Epithelial cell of esophagus (primary cell): ENCODE results near the gene PPFIA2.
A peak's percentile ranks its signal among the peaks of the same experiment; 100 is the strongest.

ENCODE experiments used
- DNase-seq: peaks from one replicate; pipeline ENCODE4 v3.0.0; 2010; ENCODE audit warnings: low read depth
- H3K4me3 ChIP-seq: 2 replicates; pipeline ENCODE4 v1.5.1; 2011; ENCODE audit warnings: mild to moderate bottlenecking, low read length, control low read depth
- CTCF ChIP-seq: IDR thresholded peaks from 2 replicates; pipeline ENCODE4 v1.5.1; 2011; ENCODE audit warnings: low read depth, mild to moderate bottlenecking, low read length, control low read depth, inconsistent platforms; ENCODE audit not compliant: insufficient read depth; ENCODE audit errors: missing control alignments

The PPFIA2 gene

GRCh38 chr12:81627336-81628189 lies 131.6 kb downstream of the PPFIA2 start:
- peak; percentile 57 for DNase-seq

GRCh38 chr12:81626406-81626805 lies 132.7 kb downstream of the PPFIA2 start:
- no peak for DNase-seq
- no peak for TF ChIP-seq CTCF
- no peak overlapping the region for H3K4me3 ChIP-seq

More at GRCh38 chr12:81627336-81628189, 131.6 kb downstream of the PPFIA2 start:
- no peak overlapping the region for H3K4me3 ChIP-seq
- TF ChIP-seq CTCF: peak; percentile 60

- DNase-seq: no peak
- no peak for TF ChIP-seq CTCF
- no peak overlapping the region for H3K4me3 ChIP-seq
These were observed 141.2 kb downstream of the PPFIA2 start for GRCh38 chr12:81617915-81618314.

- no peak overlapping the region for H3K4me3 ChIP-seq
- TF ChIP-seq CTCF: no peak
- no peak for DNase-seq
These were observed 144.0 kb downstream of the PPFIA2 start for GRCh38 chr12:81615026-81615588.

- peak; percentile 28 for DNase-seq
- peak; percentile 57 for TF ChIP-seq CTCF
- H3K4me3 ChIP-seq: no peak overlapping the region
These were observed 147.9 kb downstream of the PPFIA2 start for GRCh38 chr12:81610955-81611889.

- no peak overlapping the region for H3K4me3 ChIP-seq
- no peak for TF ChIP-seq CTCF
- DNase-seq: no peak
These were observed 161.1 kb downstream of the PPFIA2 start for GRCh38 chr12:81597928-81598604.
